SHP77 treated with DMSO at 0.1 percent for 48 hours (cell line): ENCODE results near the gene SIL1.
"Not testable (repeated sequence)": the region's sequence is repeated elsewhere in the genome, so short reads cannot be mapped to it uniquely, and the experiment has no call there.

Source experiments
- DNase-seq: peaks from one replicate; lab custom pipeline; 2025; lab: John Stamatoyannopoulos, UW

SIL1 gene

DNA sequence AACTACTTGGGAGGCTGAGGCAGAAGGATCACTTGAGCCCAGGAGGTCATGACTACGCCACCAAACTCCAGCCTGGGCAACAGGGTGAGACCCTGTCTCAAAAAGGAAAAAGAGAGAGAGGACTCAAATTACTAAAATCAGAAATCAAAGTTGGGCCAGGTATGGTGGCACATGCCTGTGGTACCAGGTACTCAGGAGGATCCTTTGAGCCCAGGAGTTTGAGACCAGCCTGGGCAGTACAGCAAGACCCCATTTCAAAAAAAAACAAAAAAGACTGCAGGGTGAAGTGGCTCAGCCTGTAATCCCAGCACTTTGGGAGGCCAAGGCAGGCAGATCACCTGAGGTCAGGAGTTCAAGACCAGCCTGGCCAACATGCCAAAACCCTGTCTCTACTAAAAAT, 23.8 kb downstream of the SIL1 start:
- DNase-seq = not testable (repeated sequence)

DNA sequence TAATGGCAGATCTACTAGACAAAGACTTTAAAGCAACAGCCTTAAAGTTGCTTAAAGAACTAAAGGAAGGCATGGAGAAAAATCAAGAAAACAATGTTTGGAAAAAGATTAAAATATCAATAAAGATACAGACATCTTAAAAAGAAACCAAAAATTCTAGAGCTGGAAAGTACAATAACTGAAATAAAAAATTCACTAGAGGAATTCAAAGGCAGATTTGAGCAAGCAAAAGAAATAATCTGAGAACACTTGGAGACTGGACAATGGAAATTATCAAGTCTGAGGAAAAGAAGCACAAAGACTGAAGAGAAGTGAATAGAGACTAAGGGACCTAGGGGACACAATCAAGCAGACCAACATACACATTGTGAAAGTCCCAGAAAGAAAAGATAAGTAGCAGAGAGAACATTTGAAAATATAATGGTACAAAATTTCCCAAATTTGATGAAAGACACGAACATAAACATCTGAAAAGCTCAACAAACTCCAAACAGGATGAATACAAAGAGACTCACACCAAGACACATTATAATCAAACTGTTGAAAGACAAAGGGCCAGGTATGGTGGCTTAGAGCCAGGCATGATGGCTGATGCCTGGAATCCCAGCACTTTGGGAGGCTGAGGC, 26.3 kb downstream of the SIL1 start:
- no peak for DNase-seq

- DNase-seq = no peak
These were observed 30.0 kb downstream of the SIL1 start for GRCh38 chr5:139167952-139168720.

GRCh38 chr5:139167533-139167932, 30.6 kb downstream of the SIL1 start:
- no peak for DNase-seq

DNA sequence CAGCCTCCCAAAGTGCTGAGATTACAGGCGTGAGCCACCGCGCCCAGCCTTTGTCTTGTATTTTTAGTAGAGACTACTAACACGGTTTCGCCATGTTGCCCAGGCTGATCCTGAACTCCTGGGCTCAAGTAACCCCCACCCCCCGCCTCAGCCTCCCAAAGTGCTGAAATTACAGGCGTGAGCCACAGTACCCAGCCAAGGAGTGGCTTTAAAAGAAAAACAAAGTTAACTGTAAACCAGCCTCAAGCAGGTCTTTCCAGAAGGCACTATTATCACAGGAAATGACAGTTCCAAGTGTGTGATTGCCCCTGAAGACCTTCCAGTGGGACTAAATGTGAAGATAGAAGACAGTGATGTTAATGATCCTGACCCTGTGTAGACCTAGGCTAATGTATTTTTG, 31.1 kb downstream of the SIL1 start:
- no peak for DNase-seq

DNA sequence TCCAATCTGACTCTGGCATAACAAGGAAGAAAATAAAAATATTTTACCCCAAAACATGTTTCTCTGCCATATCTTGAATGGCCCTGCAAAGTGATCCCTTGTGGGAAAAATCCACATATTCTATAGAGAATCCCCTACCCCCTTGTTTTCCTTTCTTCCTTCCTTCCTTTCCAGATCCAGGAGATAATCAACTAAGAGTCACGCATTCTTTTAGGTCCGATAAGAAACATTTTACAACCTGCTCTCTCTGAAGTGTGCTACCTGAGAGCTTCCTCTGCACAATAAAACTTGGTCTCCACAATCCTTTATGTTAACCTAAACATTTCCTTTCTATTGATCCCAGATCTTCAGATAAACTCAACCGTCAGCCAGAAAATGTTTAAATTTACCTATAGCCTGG, 33.3 kb downstream of the SIL1 start:
- DNase-seq = not testable (repeated sequence)

DNA sequence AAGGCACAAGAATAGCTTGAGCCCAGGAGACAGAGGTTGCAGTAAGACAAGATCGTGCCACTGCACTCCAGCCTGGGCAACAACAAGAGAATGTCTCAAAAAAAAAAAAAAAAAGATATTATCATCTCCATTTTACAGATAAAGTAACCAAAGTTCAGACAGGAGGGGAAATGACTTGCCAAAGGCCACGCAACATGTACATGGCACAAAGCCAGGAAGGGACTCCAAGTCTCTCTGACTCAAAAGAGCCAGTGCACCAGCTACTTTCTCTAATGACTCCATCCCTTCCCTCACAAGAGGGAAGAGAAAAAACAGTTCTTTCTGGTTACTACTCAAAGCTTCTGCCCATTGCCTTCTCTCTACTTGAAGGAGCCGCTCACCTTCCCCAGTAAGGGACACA, 34.1 kb downstream of the SIL1 start:
- no peak for DNase-seq

GRCh38 chr5:139162448-139162847, 35.7 kb downstream of the SIL1 start:
- DNase-seq = no peak

DNA sequence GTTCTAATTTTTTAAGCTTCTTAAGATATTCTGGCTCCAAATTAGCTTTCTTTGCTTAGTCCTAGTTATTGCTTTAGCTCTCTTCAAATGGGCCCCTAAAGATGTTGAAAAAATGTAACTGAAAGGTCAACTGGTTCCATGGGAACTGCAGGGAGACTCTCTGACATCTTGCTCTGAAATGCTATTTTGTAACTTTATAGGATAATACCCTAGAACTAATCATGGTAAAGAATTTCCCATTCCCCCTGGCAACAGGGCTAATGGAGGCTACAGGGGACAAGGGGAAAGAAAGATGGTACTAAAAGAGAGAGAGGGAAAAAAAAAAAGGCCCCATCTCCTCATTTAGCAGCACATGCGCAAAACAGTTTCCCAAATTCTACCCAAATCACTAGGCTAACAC, 39.4 kb downstream of the SIL1 start:
- no peak for DNase-seq

GRCh38 chr5:139157556-139157955, 40.6 kb downstream of the SIL1 start:
- no peak for DNase-seq

DNA sequence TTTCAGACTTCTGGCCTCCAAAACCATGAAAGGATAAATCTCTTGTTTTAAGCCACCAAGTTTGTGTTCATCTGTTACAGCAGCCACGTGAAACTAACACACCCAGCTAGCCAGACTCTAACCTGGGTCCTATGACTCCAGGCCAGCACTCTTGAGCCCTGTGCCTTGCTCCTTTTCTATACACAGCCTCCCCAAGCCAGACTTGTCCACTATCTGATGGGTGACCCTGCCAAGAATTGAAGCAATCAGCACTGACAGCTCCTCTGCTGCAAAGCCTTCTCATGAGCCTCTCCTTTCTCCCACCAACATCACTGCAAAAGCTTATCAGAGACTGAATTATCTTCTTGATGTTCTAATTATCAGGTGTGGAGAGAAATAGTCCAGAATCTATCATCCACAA, 41.4 kb downstream of the SIL1 start:
- no peak for DNase-seq

DNA sequence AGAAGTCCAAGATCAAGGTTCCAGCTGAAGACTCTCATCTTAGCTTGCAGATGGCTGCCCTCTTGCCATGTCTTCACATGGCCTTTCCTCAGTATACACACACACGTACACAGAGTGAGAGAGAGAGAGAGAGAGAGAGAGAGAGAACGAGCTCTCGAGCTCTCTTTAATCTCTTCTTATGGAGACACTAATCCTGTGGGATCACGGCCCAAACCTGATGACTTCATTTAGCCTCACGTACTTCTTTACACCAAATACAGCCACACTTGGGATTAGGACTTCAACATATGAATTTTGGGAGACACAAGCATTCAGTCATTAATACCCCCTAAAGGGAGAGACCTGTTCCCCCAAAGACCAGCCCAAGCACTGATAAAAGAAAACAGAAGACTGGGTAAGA, 42.8 kb downstream of the SIL1 start:
- DNase-seq = no peak

DNA sequence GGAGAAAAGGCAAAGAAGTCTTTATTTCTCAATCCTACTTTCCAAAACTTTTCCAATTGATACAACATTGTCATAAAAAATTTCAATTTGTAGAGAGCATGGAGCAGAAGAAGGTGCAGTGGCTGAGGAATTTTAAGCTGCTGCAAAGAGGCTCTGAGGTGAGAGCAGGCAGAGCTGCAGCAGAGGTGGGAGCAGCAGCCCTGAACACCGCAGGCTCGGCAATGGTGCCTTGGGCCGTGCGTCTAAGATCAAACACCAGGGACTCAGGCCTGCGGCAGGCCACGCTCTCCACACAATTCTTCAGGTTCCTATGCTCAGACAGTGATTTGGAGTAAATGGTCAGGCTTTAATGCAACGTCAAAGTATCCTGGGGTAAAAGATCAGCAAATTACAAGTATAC, 46.3 kb downstream of the SIL1 start:
- no peak for DNase-seq

GRCh38 chr5:139150367-139150999, 47.7 kb downstream of the SIL1 start:
- no peak for DNase-seq

- DNase-seq = no peak
These were observed 48.5 kb downstream of the SIL1 start for GRCh38 chr5:139149477-139150199.

GRCh38 chr5:139148986-139149385, 49.2 kb downstream of the SIL1 start:
- no peak for DNase-seq

GRCh38 chr5:139148306-139148705, 49.9 kb downstream of the SIL1 start:
- DNase-seq = no peak

- peak; percentile 34 for DNase-seq
These were observed 50.6 kb downstream of the SIL1 start for GRCh38 chr5:139147483-139148087.

GRCh38 chr5:139146809-139147482, 51.2 kb downstream of the SIL1 start:
- DNase-seq = no peak

GRCh38 chr5:139141446-139142204, 56.5 kb downstream of the SIL1 start:
- no peak for DNase-seq

DNA sequence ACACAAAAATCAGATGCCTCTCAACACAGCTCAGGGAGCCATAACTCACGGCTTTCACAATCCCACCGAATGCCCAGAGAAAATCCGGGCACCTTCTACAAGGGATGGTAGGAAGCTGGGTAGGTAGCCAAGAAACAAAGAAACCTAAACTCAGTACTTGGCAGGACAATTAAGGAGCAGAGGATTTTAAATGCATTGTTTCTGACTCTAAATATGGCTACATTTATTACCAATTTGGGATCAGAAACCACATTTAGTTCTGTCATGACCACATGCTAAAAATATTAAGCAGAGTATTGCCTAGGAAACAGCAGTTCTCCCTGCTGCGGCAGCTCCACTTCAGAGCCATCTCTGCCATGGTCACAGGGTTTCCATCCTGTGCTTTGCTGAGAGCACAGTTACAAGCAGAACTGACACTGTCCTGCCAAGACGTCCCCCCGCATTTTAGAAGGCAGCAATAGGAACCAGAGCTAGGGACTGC, 57.5 kb downstream of the SIL1 start:
- no peak for DNase-seq
